ENCODE data around the gene WNT7A.

GRCh38 chr3:13769422-13769821 lies 110.4 kb downstream of the WNT7A start:
- TF ChIP-seq POLR2A (IDR thresholded peaks at IDR 0.05): no peak
- TF ChIP-seq, protein P1, sequence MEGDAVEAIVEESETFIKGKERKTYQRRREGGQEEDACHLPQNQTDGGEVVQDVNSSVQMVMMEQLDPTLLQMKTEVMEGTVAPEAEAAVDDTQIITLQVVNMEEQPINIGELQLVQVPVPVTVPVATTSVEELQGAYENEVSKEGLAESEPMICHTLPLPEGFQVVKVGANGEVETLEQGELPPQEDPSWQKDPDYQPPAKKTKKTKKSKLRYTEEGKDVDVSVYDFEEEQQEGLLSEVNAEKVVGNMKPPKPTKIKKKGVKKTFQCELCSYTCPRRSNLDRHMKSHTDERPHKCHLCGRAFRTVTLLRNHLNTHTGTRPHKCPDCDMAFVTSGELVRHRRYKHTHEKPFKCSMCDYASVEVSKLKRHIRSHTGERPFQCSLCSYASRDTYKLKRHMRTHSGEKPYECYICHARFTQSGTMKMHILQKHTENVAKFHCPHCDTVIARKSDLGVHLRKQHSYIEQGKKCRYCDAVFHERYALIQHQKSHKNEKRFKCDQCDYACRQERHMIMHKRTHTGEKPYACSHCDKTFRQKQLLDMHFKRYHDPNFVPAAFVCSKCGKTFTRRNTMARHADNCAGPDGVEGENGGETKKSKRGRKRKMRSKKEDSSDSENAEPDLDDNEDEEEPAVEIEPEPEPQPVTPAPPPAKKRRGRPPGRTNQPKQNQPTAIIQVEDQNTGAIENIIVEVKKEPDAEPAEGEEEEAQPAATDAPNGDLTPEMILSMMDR (IDR thresholded peaks at IDR 0.05): no peak
